ENCODE results near the gene PAGE5. TPM values are rescaled to one million over a fixed set of nuclear protein-coding genes. Genes with fewer than 3 reads are reported as not detected.

Gene PAGE5
- total and polyA plus RNA-seq, 8 donors = not detected

- ATAC-seq (no peak), DNase-seq (no peak)
Measured at GRCh38 chrX:55260806-55261205, 40.7 kb downstream of the PAGE5 start.

GRCh38 chrX:55264816-55265215, 44.7 kb downstream of the PAGE5 start, which contains the start of gene PAGE3:
TSS of gene PAGE3 (minus strand) at chrX:55264916. CDS start at chrX:55263903, 1,013 bp downstream.
- Histone ChIP-seq H3K9me3 (no peaks in the 10 kb centered on the region), H3K27me3 (no peaks in the 10 kb centered on the region), H3K27ac (no peak within 1 kb of the TSS), H3K36me3 (no peaks in the 10 kb centered on the region), H3K4me1 (no peaks in the 10 kb centered on the region), H3K4me3 (no peak within 1 kb of the TSS)
- ATAC-seq (no peak), DNase-seq (no peak)
- intact Hi-C loops (cut with DNase I) = no loop called here
- no peak for TF ChIP-seq CTCF (IDR thresholded peaks at IDR 0.05)

More at GRCh38 chrX:55260806-55261205, 40.7 kb downstream of the PAGE5 start:
- Histone ChIP-seq H3K36me3 (no peaks in the 10 kb centered on the region), H3K27ac (no peak overlapping the region), H3K9me3 (no peaks in the 10 kb centered on the region), H3K4me3 (no peak overlapping the region), H3K27me3 (peaks cover 0 to 7% of the 10 kb centered on the region in 2 donors), H3K4me1 (no peaks in the 10 kb centered on the region)
- no peak for TF ChIP-seq CTCF (IDR thresholded peaks at IDR 0.05)
- intact Hi-C loops (cut with DNase I) = no loop called here

Other genes starting within 250 kb of the PAGE5 start
- gene PFKFB1, start 226.2 kb upstream of the PAGE5 start, total RNA-seq = under 1 TPM in 1 of 2 donors, not detected in 1; 0.47 TPM
- under 1 TPM; 0.18 to 0.60 (median 0.44) TPM for gene PFKFB1, start 226.2 kb upstream of the PAGE5 start, polyA plus RNA-seq (ENCODE audit: insufficient read length in 6 of 6)
- gene APEX2, start 220.0 kb upstream of the PAGE5 start, total RNA-seq = 10 to 100 TPM; 13.5 to 19.8 TPM
- gene APEX2, start 220.0 kb upstream of the PAGE5 start, polyA plus RNA-seq (ENCODE audit: insufficient read length in 6 of 6) = 10 to 100 TPM; 12.7 to 15.6 (median 14.8) TPM
- gene ALAS2, start 189.4 kb upstream of the PAGE5 start, total RNA-seq = 1 to 10 TPM; 1.0 to 2.2 TPM
- gene ALAS2, start 189.4 kb upstream of the PAGE5 start, polyA plus RNA-seq (ENCODE audit: insufficient read length in 6 of 6) = 10 to 100 TPM; 14.3 to 56.9 (median 28.8) TPM
- gene PAGE2B, start 145.3 kb upstream of the PAGE5 start, total RNA-seq = not detected
- not detected for gene PAGE2B, start 145.3 kb upstream of the PAGE5 start, polyA plus RNA-seq (ENCODE audit: insufficient read length in 6 of 6)
- not detected for gene PAGE2, start 131.3 kb upstream of the PAGE5 start, total RNA-seq
- gene PAGE2, start 131.3 kb upstream of the PAGE5 start, polyA plus RNA-seq (ENCODE audit: insufficient read length in 6 of 6) = under 1 TPM in 2 of 6 donors, not detected in 4; 0.31 to 0.50 TPM
- gene PAGE3, start 44.6 kb downstream of the PAGE5 start, total RNA-seq = not detected
- not detected for gene PAGE3, start 44.6 kb downstream of the PAGE5 start, polyA plus RNA-seq (ENCODE audit: insufficient read length in 6 of 6)
- 10 to 100 TPM; 30.4 to 30.5 TPM for gene MAGEH1, start 231.8 kb downstream of the PAGE5 start, total RNA-seq
- 10 to 100 TPM; 56.8 to 73.8 (median 60.9) TPM for gene MAGEH1, start 231.8 kb downstream of the PAGE5 start, polyA plus RNA-seq (ENCODE audit: insufficient read length in 6 of 6)

Measured in left lung (tissue), 10 donors.